Liver (tissue), 9 donors: ENCODE measurements around the gene ACTR2. TPM values are rescaled to one million over a fixed set of nuclear protein-coding genes. Genes with fewer than 3 reads are reported as not detected.

ENCODE experiments used
- DNase-seq: peaks from one replicate; pipeline ENCODE4 v3.0.0-alpha.2; 2017; ENCODE audit warnings: low spot score
- H3K27ac ChIP-seq, 2 donors: one replicate each; pipeline ENCODE4 v1.7.0; 2013; ENCODE audit warnings: inconsistent platforms in 2 of 2, low read length in 2 of 2, control low read depth in 1 of 2, low read depth in 1 of 2, mild to moderate bottlenecking in 1 of 2
- H3K27me3 ChIP-seq, 4 donors: one replicate each; pipeline versions ENCODE4 v1.6.1 to v1.7.0; 2013; ENCODE audit warnings: low read length in 3 of 4, inconsistent platforms in 1 of 4, mild to moderate bottlenecking in 1 of 4, moderate library complexity in 1 of 4; ENCODE audit not compliant: control insufficient read depth in 4 of 4, insufficient read depth in 4 of 4
- H3K36me3 ChIP-seq, 4 donors: one replicate each; pipeline versions ENCODE4 v1.6.1 to v1.7.0; 2013; ENCODE audit warnings: low read length in 3 of 4, mild to moderate bottlenecking in 3 of 4, low read depth in 1 of 4, moderate library complexity in 1 of 4; ENCODE audit not compliant: control insufficient read depth in 4 of 4, insufficient read depth in 3 of 4
- H3K4me1 ChIP-seq, 4 donors: one replicate each; pipeline versions ENCODE4 v1.6.1 to v1.7.0; 2013; ENCODE audit warnings: low read length in 3 of 4, mild to moderate bottlenecking in 3 of 4, moderate library complexity in 1 of 4; ENCODE audit not compliant: control insufficient read depth in 4 of 4, insufficient read depth in 4 of 4
- H3K4me3 ChIP-seq, 3 donors: one replicate each; pipeline versions ENCODE4 v1.6.1 to v1.7.0; 2013; ENCODE audit warnings: low read length in 3 of 3, control low read depth in 1 of 3, low read depth in 1 of 3, mild to moderate bottlenecking in 1 of 3
- H3K9ac ChIP-seq, 2 donors: one replicate each; pipeline ENCODE4 v1.7.0; 2013; ENCODE audit warnings: low read length in 2 of 2, mild to moderate bottlenecking in 2 of 2, moderate library complexity in 2 of 2, control low read depth in 1 of 2, low read depth in 1 of 2
- H3K9me3 ChIP-seq, 4 donors: one replicate each; pipeline versions ENCODE4 v1.6.1 to v1.7.0; 2013; ENCODE audit warnings: low read length in 3 of 4; ENCODE audit not compliant: control insufficient read depth in 4 of 4
- EGR1 ChIP-seq, 2 donors: IDR thresholded peaks; 2 replicates each; pipeline ENCODE4 v1.6.1; 2016 to 2018; ENCODE audit warnings: antibody characterized with exemption in 2 of 2, low read depth in 2 of 2
- FOXA2 ChIP-seq: IDR thresholded peaks from 2 replicates; pipeline ENCODE4 v1.6.1; 2016; ENCODE audit warnings: antibody characterized with exemption
- HNF4A ChIP-seq, 2 donors: conservative IDR thresholded peaks; 2 replicates each; pipeline ENCODE4 v1.6.1; 2016; ENCODE audit warnings: antibody characterized with exemption in 2 of 2, mild to moderate bottlenecking in 2 of 2
- HNF4G ChIP-seq: IDR thresholded peaks from 2 replicates; pipeline ENCODE4 v1.6.1; 2016; ENCODE audit warnings: antibody characterized with exemption
- JUND ChIP-seq, 2 donors: IDR thresholded peaks; 2 replicates each; pipeline ENCODE4 v1.6.1; 2016; ENCODE audit warnings: antibody characterized with exemption in 2 of 2
- NR2F2 ChIP-seq: IDR thresholded peaks from 2 replicates; pipeline ENCODE4 v1.6.1; 2016; ENCODE audit warnings: antibody characterized with exemption
- RAD21 ChIP-seq, 2 donors: IDR thresholded peaks; 2 replicates each; pipeline ENCODE4 v1.6.1; 2016; ENCODE audit warnings: antibody characterized with exemption in 2 of 2, mild to moderate bottlenecking in 2 of 2
- SP1 ChIP-seq: IDR thresholded peaks from 2 replicates; pipeline ENCODE4 v1.6.1; 2018; ENCODE audit warnings: antibody characterized with exemption, mild to moderate bottlenecking
- TAF1 ChIP-seq: conservative IDR thresholded peaks from 2 replicates; pipeline ENCODE4 v1.6.1; 2016; ENCODE audit warnings: antibody characterized with exemption, mild to moderate bottlenecking
- WGBS: extraction: QIAGEN DNeasy Blood & Tissue Kit; methylation state at CpG from one replicate; pipeline ENCODE4 v1.1.7; 2013; 5-methylcytosine and 5-hydroxymethylcytosine counted together
- polyA plus RNA-seq, 2 donors: library from polyadenylated mRNA; stranded (reverse) in 1 of 2; unstranded in 1 of 2; fragments of 200-250 nt in 1 of 2; fragments of >200 nt in 1 of 2; fragmentation: Nextera tagmentation in 1 of 2; extraction: Ambion mirVana in 1 of 2; gene quantifications; one replicate each; pipeline versions ENCODE4 v1.2.1 to v1.2.3, GENCODE V29; 2013 to 2015
- total RNA-seq, 2 donors: library from RNA; depleted of rRNA; stranded (reverse); fragments of >200 nt; gene quantifications; one replicate each; pipeline ENCODE4 v1.2.3, GENCODE V29; 2014
- TF ChIP-seq, protein P1 (sequence below): fragments of 150-350 bp; IDR thresholded peaks from 2 replicates; pipeline ENCODE4 v1.5.1; 2017; ENCODE audit warnings: improper control_type of control experiment, low read depth, low read length; ENCODE audit not compliant: missing input control
- TF ChIP-seq, protein P2 (sequence below): IDR thresholded peaks from 2 replicates; pipeline ENCODE4 v1.6.1; 2016; ENCODE audit warnings: antibody characterized with exemption, mild to moderate bottlenecking
- TF ChIP-seq, protein P3 (sequence below): IDR thresholded peaks from 2 replicates; pipeline ENCODE4 v1.6.1; 2016; ENCODE audit warnings: antibody characterized with exemption
- TF ChIP-seq, protein P4 (sequence below): IDR thresholded peaks from 2 replicates; pipeline ENCODE4 v1.6.1; 2016; ENCODE audit warnings: antibody characterized with exemption
- donor health status: healthy.
- donor health status: healthy.
- donor health status: healthy.
- donor health status: healthy.
- donor health status: healthy.

ACTR2 gene
- total and polyA plus RNA-seq, 4 donors = 21.6 to 72.0 (median 45.9) TPM

DNA sequence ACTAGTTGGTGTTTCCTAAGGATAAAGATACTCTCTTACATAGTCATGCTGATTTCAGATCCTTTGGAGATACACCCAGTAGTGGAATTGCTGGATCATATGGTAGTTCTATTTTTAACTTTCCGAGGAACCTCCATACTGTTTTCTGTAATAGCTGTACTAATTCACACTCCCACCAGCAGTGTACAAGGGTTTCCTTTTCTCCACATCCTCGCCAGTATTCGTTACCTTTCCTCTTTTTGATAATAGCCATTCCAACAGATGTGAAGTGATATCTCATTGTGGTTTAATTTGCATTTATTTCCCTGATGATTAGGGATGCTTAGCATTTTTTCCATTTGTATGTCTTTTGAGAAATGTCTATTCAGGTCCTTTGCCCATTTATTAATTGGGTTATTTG lies 34.0 kb downstream of the ACTR2 start (continued):
- TF ChIP-seq RAD21 (IDR thresholded peaks at IDR 0.05) (no peak), SP1 (no peak), HNF4G (no peak), NR2F2 (no peak)
- TF ChIP-seq, protein P1, sequence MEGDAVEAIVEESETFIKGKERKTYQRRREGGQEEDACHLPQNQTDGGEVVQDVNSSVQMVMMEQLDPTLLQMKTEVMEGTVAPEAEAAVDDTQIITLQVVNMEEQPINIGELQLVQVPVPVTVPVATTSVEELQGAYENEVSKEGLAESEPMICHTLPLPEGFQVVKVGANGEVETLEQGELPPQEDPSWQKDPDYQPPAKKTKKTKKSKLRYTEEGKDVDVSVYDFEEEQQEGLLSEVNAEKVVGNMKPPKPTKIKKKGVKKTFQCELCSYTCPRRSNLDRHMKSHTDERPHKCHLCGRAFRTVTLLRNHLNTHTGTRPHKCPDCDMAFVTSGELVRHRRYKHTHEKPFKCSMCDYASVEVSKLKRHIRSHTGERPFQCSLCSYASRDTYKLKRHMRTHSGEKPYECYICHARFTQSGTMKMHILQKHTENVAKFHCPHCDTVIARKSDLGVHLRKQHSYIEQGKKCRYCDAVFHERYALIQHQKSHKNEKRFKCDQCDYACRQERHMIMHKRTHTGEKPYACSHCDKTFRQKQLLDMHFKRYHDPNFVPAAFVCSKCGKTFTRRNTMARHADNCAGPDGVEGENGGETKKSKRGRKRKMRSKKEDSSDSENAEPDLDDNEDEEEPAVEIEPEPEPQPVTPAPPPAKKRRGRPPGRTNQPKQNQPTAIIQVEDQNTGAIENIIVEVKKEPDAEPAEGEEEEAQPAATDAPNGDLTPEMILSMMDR = no peak

DNA sequence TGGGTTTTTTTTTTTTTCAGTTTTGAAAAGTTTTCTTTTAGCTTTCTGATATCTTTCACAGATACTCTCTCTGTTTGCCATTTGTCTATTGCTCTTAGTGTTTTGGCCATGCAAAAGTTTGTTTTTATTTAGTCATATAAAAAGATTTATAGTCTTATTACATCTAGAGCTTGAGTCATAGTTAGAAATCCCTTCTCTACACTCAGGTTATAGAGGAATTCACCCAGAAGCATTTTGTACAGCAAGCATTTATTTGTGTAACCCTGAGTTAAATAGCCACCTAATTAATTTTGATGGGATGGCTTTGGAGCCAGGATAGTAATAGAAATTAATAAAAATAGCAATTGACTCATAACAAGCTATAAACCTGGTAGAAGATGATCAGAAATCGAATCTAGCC lies 35.6 kb downstream of the ACTR2 start:
- Histone ChIP-seq H3K27ac (no peak overlapping the region), H3K9me3 (no peaks in the 10 kb centered on the region), H3K4me1 (no peaks in the 10 kb centered on the region), H3K4me3 (no peak overlapping the region), H3K9ac (no peak overlapping the region), H3K36me3 (peaks cover 0 to 28% (median 13%) of the 10 kb centered on the region in 4 donors), H3K27me3 (no peaks in the 10 kb centered on the region)
- 100% methylated on average over 1 of the region's 1 CpG for WGBS
- TF ChIP-seq NR2F2 = no peak
- TF ChIP-seq, protein P2, sequence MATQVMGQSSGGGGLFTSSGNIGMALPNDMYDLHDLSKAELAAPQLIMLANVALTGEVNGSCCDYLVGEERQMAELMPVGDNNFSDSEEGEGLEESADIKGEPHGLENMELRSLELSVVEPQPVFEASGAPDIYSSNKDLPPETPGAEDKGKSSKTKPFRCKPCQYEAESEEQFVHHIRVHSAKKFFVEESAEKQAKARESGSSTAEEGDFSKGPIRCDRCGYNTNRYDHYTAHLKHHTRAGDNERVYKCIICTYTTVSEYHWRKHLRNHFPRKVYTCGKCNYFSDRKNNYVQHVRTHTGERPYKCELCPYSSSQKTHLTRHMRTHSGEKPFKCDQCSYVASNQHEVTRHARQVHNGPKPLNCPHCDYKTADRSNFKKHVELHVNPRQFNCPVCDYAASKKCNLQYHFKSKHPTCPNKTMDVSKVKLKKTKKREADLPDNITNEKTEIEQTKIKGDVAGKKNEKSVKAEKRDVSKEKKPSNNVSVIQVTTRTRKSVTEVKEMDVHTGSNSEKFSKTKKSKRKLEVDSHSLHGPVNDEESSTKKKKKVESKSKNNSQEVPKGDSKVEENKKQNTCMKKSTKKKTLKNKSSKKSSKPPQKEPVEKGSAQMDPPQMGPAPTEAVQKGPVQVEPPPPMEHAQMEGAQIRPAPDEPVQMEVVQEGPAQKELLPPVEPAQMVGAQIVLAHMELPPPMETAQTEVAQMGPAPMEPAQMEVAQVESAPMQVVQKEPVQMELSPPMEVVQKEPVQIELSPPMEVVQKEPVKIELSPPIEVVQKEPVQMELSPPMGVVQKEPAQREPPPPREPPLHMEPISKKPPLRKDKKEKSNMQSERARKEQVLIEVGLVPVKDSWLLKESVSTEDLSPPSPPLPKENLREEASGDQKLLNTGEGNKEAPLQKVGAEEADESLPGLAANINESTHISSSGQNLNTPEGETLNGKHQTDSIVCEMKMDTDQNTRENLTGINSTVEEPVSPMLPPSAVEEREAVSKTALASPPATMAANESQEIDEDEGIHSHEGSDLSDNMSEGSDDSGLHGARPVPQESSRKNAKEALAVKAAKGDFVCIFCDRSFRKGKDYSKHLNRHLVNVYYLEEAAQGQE = no peak
- TF ChIP-seq, protein P3, sequence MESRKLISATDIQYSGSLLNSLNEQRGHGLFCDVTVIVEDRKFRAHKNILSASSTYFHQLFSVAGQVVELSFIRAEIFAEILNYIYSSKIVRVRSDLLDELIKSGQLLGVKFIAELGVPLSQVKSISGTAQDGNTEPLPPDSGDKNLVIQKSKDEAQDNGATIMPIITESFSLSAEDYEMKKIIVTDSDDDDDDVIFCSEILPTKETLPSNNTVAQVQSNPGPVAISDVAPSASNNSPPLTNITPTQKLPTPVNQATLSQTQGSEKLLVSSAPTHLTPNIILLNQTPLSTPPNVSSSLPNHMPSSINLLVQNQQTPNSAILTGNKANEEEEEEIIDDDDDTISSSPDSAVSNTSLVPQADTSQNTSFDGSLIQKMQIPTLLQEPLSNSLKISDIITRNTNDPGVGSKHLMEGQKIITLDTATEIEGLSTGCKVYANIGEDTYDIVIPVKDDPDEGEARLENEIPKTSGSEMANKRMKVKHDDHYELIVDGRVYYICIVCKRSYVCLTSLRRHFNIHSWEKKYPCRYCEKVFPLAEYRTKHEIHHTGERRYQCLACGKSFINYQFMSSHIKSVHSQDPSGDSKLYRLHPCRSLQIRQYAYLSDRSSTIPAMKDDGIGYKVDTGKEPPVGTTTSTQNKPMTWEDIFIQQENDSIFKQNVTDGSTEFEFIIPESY = no peak
- no peak for DNase-seq

DNA sequence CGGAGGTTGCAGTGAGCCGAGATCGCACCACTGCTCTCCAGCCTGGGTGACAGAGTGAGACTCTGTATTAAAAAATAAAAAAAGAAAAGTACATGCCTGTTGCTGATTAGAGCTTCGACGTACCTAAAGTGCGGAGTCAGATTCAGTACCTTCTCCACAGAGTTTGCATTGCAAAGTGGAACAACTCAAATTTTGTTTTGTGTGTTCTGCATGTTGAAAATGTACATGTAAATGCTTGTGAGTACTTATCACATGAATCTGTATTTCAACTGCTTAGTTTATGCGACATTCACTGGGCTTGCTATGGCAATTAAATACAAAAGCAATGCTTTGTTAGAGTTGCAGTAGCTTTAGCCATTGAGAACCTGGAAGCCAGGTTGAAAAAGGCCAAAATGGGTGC lies 36.4 kb downstream of the ACTR2 start:
- no peak overlapping the region for H3K4me3 ChIP-seq
- no peak for DNase-seq
- WGBS = 96% methylated on average over 7 of the region's 7 CpGs
- H3K36me3 ChIP-seq = peaks cover 0 to 33% (median 15%) of the 10 kb centered on the region in 4 donors
- H3K27ac ChIP-seq = no peak overlapping the region
- H3K27me3 ChIP-seq = no peaks in the 10 kb centered on the region
- H3K9ac ChIP-seq = no peak overlapping the region
- H3K4me1 ChIP-seq = no peaks in the 10 kb centered on the region
- H3K9me3 ChIP-seq = no peaks in the 10 kb centered on the region
- no peak for TF ChIP-seq HNF4A (conservative IDR thresholded peaks at IDR 0.05)
- TF ChIP-seq, protein P2 = no peak
- no peak for TF ChIP-seq JUND (IDR thresholded peaks at IDR 0.05)
- TF ChIP-seq, protein P4, sequence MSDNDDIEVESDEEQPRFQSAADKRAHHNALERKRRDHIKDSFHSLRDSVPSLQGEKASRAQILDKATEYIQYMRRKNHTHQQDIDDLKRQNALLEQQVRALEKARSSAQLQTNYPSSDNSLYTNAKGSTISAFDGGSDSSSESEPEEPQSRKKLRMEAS = no peak
- no peak for TF ChIP-seq TAF1
- no peak for TF ChIP-seq NR2F2
- TF ChIP-seq, protein P1 = no peak
- TF ChIP-seq EGR1 (IDR thresholded peaks at IDR 0.05; ENCODE audit: low read depth in 2 of 2) = no peak
- TF ChIP-seq FOXA2 = no peak
- TF ChIP-seq HNF4G = no peak
- TF ChIP-seq, protein P3 = no peak
- TF ChIP-seq RAD21 (IDR thresholded peaks at IDR 0.05) = no peak
